Measurements from ENCODE around the gene ZFAND2A. TPM values are rescaled to one million over a fixed set of nuclear protein-coding genes. Genes with fewer than 3 reads are reported as not detected.

The ZFAND2A gene
- total RNA-seq, 1 donor, result 13.0 TPM

DNA sequence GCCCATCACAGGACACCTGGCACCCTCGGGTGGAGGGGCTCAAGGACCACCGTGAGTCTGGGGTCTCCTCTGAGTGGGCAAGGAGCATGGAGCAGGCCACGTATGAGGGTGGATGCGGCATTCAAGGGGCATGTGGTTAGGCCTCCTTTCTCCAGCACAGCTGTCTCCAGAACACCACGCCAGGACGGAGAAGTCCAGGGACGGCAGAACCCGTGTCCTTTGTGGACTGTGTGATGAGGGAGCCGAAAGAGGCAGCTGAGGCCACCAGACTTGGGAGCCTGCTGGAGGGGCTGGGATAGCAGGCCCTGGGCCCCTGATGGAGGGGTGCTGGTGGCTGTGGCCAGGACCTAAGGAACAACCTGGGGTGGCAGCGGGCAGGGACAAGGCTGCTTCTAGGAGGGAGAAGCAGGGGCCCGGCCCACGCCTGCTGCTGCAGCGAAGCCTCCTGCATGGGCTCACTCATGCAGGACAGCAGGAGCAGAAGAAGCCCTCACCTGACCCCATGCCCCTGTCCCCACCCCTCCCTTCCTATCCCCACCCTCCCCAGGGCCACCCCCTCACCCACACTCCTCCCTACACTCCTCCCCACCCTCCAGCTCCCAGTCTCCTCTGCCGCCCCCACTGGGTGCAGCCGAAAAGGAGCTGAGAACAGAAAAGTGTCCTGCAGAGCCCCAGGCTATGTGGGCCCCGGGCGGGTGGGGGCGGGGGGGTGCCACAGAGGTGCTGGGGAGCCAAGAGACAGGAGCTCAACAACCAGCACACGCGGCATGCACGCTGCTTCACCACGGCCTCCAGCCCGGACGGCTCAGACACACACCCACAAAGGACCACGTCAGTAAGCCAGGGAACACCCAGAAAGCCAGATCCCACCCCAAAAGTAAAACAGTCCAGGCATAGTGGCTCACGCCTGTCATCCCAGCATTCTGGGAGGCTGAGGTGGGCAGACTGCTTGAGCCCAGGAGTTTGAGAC, 29.7 kb downstream of the ZFAND2A start:
- no peaks in the 10 kb centered on the region for H3K9me3 ChIP-seq (ENCODE audit: low read depth, low read length)
- TF ChIP-seq, protein P1, sequence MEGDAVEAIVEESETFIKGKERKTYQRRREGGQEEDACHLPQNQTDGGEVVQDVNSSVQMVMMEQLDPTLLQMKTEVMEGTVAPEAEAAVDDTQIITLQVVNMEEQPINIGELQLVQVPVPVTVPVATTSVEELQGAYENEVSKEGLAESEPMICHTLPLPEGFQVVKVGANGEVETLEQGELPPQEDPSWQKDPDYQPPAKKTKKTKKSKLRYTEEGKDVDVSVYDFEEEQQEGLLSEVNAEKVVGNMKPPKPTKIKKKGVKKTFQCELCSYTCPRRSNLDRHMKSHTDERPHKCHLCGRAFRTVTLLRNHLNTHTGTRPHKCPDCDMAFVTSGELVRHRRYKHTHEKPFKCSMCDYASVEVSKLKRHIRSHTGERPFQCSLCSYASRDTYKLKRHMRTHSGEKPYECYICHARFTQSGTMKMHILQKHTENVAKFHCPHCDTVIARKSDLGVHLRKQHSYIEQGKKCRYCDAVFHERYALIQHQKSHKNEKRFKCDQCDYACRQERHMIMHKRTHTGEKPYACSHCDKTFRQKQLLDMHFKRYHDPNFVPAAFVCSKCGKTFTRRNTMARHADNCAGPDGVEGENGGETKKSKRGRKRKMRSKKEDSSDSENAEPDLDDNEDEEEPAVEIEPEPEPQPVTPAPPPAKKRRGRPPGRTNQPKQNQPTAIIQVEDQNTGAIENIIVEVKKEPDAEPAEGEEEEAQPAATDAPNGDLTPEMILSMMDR (IDR thresholded peaks at IDR 0.05; ENCODE audit: extremely low read depth, low read depth, low read length), result no peak
- H3K4me2 ChIP-seq (ENCODE audit: insufficient read depth, low read length), result no peak overlapping the region
- H4K20me1 ChIP-seq (ENCODE audit: insufficient read depth, low read length), result no peaks in the 10 kb centered on the region
- no peaks in the 10 kb centered on the region for H3K4me1 ChIP-seq (ENCODE audit: insufficient read depth, low read length)
- DNase-seq (ENCODE audit: insufficient read length, low spot score, missing footprints), result no peak
- no peak overlapping the region for H2AFZ ChIP-seq (ENCODE audit: low read length)
- H3K27me3 ChIP-seq (ENCODE audit: insufficient read depth, low read length), result no peaks in the 10 kb centered on the region
- H3K79me2 ChIP-seq (ENCODE audit: insufficient read depth, low read length), result peaks cover 10% of the 10 kb centered on the region
- no peak overlapping the region for H3K4me3 ChIP-seq (ENCODE audit: insufficient read depth, low read length)
- peaks cover 7% of the 10 kb centered on the region for H3K36me3 ChIP-seq (ENCODE audit: insufficient read depth, low read length)
- H3K27ac ChIP-seq (ENCODE audit: low read depth, low read length), result no peak overlapping the region

DNA sequence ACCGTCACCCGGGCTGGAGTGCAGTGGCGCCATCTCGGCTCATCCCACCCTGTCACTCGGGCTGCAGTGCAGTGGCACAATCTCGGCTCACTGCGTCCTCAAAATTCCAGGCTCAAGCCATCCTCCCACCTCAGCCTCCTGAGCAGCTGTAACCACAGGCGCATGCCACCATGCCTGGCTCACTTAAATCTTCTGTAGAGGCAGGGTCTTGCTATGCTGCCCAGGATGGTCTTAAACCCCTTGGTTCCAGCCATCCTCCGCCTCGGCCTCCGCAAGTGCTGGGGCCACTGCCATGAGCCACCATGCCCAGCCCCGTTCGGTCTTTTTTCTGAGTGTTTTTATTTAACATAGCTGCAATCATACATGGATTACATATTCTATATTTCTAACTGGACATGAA, 30.6 kb downstream of the ZFAND2A start:
- no peak overlapping the region for H3K4me2 ChIP-seq (ENCODE audit: insufficient read depth, low read length)
- H4K20me1 ChIP-seq (ENCODE audit: insufficient read depth, low read length), result no peaks in the 10 kb centered on the region
- no peak overlapping the region for H2AFZ ChIP-seq (ENCODE audit: low read length)
- no peaks in the 10 kb centered on the region for H3K27me3 ChIP-seq (ENCODE audit: insufficient read depth, low read length)
- no peak for DNase-seq (ENCODE audit: insufficient read length, low spot score, missing footprints)
- peaks cover 8% of the 10 kb centered on the region for H3K4me1 ChIP-seq (ENCODE audit: insufficient read depth, low read length)
- H3K4me3 ChIP-seq (ENCODE audit: insufficient read depth, low read length), result no peak overlapping the region
- H3K79me2 ChIP-seq (ENCODE audit: insufficient read depth, low read length), result peaks cover 11% of the 10 kb centered on the region
- no peaks in the 10 kb centered on the region for H3K9me3 ChIP-seq (ENCODE audit: low read depth, low read length)
- peaks cover 7% of the 10 kb centered on the region for H3K36me3 ChIP-seq (ENCODE audit: insufficient read depth, low read length)
- no peak overlapping the region for H3K27ac ChIP-seq (ENCODE audit: low read depth, low read length)
- TF ChIP-seq, protein P1 (IDR thresholded peaks at IDR 0.05; ENCODE audit: extremely low read depth, low read depth, low read length), result no peak

DNA sequence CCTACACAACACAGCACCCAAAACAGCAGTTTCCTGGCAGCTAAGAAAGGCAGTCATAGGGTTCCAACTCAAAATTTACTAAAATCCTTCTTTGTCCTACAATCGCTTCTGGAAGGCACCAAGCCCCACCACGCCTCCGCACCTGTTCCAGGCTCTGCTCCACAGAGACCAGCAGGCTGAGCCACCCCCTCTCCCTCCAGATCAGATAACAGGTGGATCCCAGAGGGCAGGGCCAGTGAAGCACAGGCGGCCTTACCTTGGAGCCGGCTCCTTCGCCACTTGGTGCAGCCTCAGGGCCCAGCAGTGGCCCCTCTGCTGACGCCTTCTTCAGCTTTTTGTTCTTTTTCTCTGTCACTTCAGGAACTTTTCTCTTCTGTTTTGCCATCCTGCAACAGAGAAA, 33.0 kb downstream of the ZFAND2A start:
- H3K36me3 ChIP-seq (ENCODE audit: insufficient read depth, low read length), result peaks cover 7% of the 10 kb centered on the region
- H3K4me3 ChIP-seq (ENCODE audit: insufficient read depth, low read length), result no peak overlapping the region

DNA sequence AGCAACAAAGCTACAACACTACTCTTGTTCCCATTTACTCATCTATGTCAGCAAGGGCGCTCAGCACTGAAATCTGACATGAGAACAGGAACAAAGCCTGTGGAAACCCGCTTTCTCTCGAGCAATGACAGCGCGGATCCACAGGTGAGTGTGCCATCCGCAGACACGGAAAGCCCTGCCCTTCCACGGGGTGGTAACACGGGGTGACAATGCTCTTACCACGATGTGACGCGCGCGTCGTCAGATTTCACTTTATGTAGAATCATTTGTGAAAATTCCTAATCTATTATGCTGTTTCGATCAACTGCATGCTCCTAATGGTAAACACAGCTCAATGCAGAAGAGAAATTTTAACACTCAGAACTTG, 34.4 kb downstream of the ZFAND2A start:
- Histone ChIP-seq H3K36me3 (ENCODE audit: insufficient read depth, low read length) (peaks cover 7% of the 10 kb centered on the region), H3K79me2 (ENCODE audit: insufficient read depth, low read length) (peaks cover 34% of the 10 kb centered on the region), H3K4me3 (ENCODE audit: insufficient read depth, low read length) (no peak overlapping the region), H3K27me3 (ENCODE audit: insufficient read depth, low read length) (no peaks in the 10 kb centered on the region), H3K4me2 (ENCODE audit: insufficient read depth, low read length) (no peak overlapping the region), H2AFZ (ENCODE audit: low read length) (no peak overlapping the region), H4K20me1 (ENCODE audit: insufficient read depth, low read length) (no peaks in the 10 kb centered on the region), H3K27ac (ENCODE audit: low read depth, low read length) (no peak overlapping the region), H3K9me3 (ENCODE audit: low read depth, low read length) (no peaks in the 10 kb centered on the region), H3K4me1 (ENCODE audit: insufficient read depth, low read length) (peaks cover 33% of the 10 kb centered on the region)
- TF ChIP-seq, protein P1 (IDR thresholded peaks at IDR 0.05; ENCODE audit: extremely low read depth, low read depth, low read length), result no peak
- no peak for DNase-seq (ENCODE audit: insufficient read length, low spot score, missing footprints)

More for the DNA sequence above, 33.0 kb downstream of the ZFAND2A start:
- TF ChIP-seq, protein P1 (IDR thresholded peaks at IDR 0.05; ENCODE audit: extremely low read depth, low read depth, low read length), result no peak
- Histone ChIP-seq H3K4me2 (ENCODE audit: insufficient read depth, low read length) (no peak overlapping the region), H3K79me2 (ENCODE audit: insufficient read depth, low read length) (peaks cover 21% of the 10 kb centered on the region), H2AFZ (ENCODE audit: low read length) (no peak overlapping the region), H4K20me1 (ENCODE audit: insufficient read depth, low read length) (no peaks in the 10 kb centered on the region), H3K27me3 (ENCODE audit: insufficient read depth, low read length) (no peaks in the 10 kb centered on the region), H3K4me1 (ENCODE audit: insufficient read depth, low read length) (peaks cover 27% of the 10 kb centered on the region), H3K27ac (ENCODE audit: low read depth, low read length) (no peak overlapping the region), H3K9me3 (ENCODE audit: low read depth, low read length) (no peaks in the 10 kb centered on the region)
- no peak for DNase-seq (ENCODE audit: insufficient read length, low spot score, missing footprints)
